ENCODE results near the gene TM7SF3.
"Not testable (repeated sequence)": the region's sequence is repeated elsewhere in the genome, so short reads cannot be mapped to it uniquely, and the experiment has no call there.

Gene TM7SF3

DNA sequence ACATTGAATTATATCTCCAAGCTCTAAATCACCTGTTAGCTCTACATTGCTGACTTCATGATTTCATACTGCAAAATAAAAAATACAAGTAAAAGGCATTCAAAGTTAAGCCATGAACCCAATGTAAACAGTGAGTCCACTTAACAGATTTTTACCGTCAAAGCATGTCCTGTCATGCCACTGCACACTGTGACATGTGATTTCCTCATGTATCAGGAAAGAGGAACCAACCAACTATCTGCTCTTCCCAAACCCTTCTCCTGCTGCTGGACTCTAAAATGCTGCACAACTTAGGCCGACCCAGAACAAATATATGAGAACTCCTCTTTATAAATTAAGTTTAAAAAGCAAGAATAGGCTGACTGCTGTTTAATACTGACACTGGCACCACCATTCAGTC is 37.5 kb downstream of the TM7SF3 start:
- no peak for DNase-seq

DNA sequence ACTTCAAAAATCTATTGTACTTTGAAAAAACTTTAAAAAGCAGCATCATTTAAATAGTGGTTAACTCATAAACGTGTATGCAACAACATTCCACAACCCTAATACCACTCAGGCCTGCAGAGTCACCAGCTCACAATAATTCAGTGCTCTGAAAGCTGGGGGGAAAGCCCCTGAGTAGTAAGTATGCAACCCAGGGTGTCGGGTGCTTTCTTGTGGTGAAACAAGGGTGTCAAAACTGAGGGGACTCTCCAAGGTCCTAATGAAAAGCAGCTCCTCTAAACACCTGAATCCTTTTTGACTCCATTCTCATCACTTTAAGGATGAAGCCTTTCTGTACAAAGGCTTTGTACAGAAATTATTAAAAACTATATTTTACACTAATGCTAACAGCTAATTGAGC is 42.2 kb downstream of the TM7SF3 start:
- peak; percentile 79 for DNase-seq

DNA sequence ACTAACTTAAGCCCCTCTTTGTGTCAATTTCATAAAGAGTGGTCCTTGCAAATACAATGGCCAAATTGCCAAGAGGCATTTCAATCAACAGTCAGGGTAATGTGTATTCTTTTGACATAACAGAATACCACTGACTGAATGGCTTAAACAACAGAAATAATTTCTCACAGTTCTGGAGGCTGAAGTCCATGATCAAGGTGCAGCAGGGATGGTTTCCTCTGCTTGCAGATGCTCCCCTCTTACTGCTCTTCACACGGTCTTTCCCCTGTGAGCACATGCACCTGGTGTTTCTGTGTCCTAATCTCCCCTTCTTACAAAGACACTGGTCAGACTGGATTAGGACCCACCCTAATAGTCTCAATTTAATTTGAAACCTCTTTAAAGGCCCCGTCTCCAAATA is 44.0 kb downstream of the TM7SF3 start:
- no peak for DNase-seq

DNA sequence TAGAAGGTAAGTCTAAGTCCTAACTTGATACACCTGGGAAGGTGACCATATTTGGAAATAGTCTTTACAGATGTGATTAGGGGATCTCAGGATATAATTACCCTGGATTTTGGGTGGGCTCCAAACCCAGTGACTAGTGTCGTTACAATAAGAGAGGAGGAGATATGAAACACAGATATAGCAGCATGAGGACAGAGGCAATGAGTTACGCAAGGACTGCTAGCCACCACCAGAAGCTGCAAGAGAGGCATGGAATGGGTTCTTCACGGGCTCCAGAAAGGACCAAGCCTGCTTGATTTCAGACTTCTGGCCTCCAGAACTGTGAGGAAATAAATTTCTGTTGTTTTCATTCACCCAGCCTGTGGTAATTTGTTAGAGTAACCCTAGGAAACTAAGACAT is 47.3 kb downstream of the TM7SF3 start:
- DNase-seq: no peak

DNA sequence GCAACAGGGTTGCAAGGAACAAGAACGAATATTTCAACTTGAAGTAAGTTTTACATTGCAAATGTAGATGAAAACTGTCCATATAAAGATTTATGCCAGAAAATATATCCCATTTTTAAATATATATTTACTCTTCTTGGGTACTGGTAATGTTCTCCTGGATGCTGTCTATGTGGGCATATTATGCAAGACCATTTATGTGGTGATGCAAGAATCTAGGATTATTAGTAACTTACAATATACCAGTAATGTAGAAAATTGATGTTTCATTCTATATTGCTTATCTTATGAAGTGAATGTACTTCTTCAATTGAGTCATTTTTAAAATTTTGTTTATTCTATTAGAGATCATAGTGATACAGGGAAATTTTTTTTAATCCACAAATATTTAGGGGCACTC is 50.8 kb downstream of the TM7SF3 start:
- no peak for DNase-seq

DNA sequence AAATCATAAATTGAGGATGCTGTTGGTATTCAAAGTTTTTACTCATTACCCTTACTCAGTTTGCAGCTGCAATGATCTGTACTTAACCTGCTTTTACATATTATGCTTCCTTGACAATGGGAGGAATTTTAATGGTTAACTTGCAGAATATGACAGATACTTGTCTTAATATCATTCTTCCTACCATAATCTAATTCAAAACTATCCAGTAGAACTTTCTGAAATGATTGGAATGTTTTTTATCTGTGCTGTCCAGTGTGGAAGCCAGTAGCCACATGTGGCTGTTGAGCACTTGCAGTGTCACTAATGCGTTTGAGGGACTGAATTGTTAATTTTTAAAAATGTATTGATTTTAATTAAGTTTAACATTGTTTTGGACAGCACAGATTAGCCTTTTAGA is 52.4 kb downstream of the TM7SF3 start:
- no peak for DNase-seq

DNA sequence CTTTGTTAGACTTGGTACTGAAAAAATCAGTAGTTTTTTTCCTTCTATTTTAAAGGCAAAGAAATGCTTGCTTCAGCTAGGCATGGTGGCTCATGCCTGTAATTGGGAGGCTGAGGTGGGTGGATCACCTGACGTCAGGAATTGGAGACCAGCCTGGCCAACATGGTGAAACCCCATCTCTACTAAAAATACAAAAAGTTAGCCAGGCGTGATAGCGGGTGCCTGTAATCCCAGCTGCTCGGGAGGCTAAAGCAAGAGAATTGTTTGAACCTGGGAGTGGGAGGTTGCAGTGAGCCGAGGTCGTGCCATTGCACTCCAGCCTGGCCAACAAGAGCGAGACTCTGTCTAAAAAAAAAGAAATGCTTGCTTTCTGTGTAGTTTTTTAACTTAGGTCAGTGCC is 52.8 kb downstream of the TM7SF3 start:
- DNase-seq: not testable (repeated sequence)

DNA sequence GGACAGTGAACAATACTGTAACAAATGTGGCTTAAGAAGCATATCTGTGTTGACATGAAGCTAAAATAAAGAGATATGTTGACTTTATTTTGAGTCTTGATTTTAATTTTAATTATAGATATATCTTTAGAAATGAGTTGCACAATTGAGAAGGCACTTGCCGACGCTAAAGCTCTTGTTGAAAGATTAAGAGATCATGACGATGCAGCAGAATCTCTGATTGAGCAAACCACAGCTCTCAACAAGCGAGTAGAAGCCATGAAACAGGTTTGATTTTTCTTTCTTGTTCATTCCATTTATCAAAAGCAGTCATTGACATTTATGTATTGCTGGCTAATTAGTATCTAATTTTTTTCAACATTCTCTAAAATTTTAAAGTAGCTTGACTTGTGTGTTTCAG is 60.2 kb downstream of the TM7SF3 start:
- DNase-seq: no peak

DNA sequence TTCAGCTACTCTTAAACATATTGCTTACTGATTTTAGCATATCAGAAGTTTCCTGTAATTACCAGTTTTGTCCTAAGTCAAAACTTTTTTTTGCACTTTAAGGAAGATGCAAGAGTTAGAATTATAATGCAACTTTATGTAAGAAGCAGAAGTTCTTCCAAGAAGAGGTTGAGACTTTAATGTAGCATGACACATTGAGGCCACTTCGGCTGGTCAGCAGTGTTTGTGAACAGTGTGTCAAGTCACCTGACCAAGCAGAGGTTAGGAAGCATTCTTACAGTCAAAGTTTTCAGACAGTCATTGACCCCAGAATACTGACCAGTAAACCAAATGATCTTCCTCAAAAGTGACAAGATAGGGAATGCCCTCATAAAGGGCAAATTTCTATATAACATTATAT is 60.7 kb downstream of the TM7SF3 start:
- DNase-seq: no peak

DNA sequence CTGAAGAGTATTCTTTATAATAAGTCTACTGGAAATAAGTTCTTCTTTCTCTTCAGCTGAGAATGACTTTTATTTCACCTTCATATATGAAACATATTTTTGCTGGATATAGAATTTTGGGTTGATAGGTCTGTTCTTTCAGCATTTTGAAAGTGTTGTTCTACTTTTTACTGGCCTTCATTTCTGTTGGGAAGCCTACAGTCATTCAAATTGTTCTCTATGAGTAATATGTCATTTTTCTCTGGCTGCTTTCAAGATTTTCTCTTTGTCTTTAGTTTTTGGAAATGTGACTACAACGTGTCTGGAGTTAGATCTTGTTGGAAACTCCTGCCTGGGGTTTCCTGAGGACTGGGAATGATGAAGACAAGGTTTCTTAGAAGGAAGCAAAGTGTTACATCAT is 65.9 kb downstream of the TM7SF3 start:
- no peak for DNase-seq

DNA sequence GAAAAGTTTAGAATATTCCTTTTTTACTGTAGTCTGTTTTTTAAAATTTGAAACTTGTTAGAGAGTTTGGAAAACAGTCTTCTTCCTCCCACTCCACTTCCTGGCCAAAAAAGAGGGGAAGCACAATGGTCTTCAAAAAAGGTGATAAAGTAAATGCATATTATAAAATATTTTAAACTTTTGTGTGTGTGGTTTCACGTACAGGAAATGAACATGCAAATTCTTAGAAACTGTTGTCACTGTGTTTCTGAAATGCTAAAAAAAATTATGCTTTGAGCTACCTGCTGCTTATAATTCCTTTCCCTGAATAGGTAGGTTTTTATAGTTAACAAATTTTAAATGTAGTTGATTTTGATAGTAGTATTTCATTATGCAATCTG is 73.0 kb downstream of the TM7SF3 start:
- DNase-seq: peak; percentile 50

DNA sequence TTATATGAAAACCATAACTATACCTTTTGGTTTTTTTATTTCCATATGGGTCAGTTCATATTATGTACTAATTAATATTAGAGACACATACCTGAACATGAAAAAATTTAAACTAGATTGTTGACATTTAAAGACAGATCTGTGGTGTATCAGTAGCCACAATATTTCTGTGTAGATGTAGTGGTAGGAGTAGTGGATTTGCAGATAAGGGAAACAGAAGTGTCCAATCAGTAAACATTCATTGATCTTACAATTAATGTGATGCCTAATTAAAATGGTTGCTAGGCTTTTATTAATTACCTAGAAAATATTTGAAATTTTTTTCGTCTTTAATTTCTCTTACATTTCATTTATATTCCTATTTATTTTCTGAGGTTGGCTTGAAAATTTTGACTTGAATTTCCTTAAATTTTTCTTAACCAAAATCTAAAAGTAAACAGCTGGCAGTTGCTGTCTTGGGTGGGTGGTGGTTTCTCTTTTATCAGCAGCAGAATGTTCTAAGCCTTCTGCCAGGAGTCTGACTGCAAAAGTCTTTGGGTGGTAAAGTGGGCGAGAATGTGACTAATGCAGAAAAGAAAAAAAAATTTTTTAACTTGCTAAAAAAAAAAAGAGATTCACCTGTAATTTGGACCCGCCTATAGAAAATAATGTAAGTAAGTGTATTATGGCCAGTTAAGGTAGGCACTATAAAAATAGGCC is 73.5 kb downstream of the TM7SF3 start:
- DNase-seq: peak; percentile 53

DNA sequence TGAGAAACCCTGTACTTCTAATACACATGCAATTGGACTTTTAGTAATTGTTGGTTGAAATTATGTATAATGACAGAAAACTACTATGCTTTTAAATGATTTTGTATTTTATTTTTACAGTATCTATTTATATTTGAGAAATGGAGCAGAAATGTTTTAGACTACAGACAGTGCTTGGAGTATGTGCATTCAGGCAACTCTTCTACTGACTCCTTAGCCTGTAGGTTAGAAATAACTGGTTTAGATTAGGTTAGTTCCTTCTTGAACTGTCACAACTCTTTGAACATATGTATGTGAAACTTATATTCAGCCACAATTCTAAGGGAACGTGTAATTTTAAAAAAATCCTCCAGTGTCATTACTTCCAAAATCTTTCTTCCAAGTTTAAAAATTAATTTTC is 74.2 kb downstream of the TM7SF3 start:
- DNase-seq: peak; percentile 19

DNA sequence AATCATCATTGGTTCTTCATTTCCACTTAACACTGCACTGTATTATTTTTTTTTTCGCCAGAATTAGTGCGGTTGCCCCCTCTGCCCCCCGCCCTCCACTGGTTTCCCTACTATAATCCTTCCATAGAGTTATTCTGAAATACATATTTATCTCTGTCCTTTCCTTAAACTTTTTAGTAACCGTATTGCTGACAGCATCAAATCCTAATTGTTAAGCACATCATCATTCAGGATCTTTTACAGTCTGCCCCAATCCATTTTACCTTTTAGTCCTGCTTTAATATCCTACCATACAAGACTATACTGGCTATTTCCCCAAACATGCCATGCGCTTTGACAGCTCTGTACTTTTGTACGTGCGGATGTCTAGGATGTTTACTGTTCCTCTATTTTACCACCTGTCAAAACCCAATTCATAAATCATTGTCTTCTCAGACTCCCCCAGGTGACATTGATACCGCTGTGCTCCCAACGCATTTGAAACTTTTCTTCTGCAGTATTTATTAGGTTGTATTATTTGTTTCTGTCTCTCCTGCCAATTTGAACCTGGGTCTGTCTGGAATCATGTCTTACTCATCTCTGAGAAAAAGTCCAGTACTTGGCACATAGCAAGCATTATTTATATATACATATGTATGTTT is 74.9 kb downstream of the TM7SF3 start:
- DNase-seq: peak; percentile 29

DNA sequence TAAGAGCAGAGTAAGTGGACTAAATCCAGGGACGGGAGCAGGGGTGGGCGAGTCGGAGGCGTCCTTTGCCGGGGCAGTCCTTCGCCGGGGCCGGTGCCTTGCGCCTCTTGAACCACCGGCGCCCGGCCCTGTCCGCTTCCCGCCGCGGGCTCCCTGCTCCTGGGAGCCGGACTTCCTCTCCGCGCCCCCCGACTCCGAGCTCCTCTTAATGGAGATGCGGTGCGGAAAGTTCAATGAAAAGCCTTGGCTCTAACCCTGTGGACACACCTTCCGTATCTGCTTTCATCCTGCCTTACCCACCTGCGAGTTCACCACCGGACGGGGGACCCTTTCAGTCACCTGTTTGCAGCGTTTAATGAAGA is 75.5 kb downstream of the TM7SF3 start:
- peak; percentile 37 for DNase-seq

DNA sequence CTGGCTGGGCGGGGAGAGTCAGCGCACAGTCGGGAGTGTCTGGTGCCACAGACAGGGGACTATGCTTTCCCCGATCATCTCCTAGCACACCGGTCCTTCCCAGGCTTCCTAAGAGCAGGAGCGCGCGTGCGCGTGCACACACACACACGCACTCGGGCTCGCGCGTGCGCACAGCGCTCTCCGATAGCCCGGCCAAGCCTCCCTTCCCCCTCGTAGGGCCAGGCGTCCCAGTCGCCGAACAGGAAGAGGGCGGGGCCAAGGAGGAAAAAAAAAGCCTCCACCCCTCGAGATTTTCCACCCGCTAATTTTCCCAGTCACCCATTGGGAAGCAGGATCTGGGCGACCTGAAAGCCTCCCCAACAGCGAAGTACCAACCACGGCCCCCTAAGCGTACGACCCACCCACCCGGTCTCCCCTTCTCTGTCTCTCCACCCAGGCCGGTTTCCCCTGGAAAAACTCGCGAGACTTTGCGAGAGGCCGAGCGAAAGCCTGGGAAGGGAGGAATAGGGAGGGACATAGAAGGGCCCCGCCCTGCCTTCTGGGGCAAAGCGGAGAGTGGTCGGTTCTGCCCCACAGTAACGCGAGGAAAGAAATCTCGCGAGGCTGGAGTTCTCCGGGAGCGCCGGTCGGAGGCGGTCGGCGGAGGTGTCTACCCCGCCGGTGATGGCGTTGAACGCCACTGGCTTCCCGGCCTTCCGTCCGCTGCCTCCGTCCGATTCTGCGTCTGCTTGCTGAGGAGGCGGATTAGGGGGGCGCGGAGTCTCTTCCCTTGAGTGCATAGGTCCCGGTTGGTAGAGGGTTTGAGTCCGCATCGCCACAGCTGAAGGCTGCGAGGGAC is 76.1 kb downstream of the TM7SF3 start, which contains the start of the genes FGFR1OP2 and INTS13:
Gene FGFR1OP2, plus strand, starts transcription at position 608 of the 838 bp plus-strand sequence. CDS start 15,689 bp downstream, outside the sequence.
Gene INTS13, minus strand, starts transcription at position 119 of the 838 bp plus-strand sequence. CDS start 1,178 bp downstream, outside the sequence.
- DNase-seq: peak; percentile 98

DNA sequence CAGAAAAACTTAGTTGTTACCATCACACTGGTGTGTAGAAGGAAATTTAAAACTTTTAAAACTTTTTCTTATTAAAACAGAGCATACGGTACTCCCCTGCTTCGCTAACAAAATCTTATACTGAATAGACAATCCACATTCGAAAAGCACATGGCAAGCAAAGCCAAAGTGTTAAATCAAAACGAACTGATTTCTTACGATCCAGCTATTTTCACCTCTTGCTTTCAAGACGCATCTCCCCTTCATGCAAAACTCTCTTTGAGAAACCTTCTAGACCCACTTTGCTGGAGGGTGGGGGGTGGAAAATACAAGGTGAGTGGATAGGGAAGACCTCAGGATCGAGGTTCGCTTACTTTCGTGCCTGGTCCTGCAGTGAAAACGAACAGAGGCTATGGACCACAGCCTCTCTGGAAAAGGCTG is 76.7 kb downstream of the TM7SF3 start:
- no peak for DNase-seq

DNA sequence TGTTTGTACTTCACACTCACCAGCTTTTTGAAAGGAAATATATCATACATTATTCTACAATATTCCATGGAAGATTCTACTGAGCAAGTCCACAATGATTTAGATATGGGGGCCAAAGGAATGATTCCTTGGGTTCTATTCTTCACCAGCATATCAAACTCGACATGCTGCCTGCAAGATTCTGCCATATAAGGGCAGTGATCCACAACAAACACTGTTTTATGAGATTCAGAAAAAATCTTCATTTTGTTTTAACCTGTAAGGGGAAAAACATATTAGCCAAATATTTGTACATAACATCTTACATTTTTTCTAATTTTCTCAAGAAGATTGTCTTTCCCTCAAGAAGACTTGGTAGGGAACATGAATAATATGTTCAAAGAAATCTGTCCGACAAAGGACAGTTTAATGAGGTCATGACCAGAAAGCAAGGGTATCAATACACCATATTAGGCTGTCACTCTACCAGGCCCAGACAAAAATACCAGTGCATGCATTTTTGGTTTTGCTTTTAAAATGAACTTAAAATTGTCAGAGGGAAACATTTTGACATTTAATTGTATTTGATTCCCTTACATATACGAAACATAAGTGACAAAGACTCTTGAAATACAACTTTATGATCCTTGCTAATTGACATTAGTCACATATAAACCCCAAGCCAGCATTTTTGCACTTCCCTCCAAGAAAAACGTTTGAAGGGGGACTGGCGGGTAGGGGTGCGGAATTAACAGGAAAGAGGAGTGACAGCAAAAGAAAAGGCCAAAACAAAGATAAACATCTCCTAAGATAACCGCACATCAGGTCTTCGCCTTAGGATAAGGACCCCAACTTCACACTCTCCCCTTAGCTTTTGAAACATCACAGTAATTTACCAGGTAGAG is 77.4 kb downstream of the TM7SF3 start:
- DNase-seq: peak; percentile 39

DNA sequence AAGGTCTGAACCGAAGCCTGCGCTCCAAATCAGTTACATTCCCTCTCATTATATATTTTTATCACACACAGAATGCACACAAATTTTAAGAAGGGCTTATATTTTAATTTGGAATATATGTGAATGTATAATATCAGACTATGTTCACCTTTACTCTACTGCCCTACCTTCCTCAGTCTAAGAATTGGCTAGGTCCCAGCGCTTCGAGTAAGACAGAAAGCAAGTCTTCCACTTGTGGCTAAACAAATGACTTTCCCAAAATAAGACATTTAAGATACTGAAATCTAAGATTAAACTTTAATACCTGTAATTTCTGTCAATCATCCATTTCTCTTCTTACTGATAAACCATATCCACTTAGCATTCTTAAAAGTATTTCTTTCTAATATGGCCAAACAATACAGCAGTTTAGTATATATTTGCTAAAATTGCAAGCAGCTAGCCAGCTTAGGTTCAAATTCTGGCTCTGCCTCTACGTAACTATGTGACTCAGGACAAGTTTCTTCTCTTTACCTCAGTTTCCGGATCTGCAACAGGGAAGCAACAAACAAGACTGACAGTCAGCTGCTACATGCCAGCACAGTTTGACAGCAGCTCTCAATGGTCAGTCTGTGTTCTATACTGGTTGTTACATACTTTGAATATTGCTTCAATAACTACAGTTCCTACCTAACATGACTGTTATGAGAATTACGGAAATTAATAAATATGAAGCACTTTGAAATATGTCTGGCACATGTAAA is 78.4 kb downstream of the TM7SF3 start:
- peak; percentile 43 for DNase-seq

DNA sequence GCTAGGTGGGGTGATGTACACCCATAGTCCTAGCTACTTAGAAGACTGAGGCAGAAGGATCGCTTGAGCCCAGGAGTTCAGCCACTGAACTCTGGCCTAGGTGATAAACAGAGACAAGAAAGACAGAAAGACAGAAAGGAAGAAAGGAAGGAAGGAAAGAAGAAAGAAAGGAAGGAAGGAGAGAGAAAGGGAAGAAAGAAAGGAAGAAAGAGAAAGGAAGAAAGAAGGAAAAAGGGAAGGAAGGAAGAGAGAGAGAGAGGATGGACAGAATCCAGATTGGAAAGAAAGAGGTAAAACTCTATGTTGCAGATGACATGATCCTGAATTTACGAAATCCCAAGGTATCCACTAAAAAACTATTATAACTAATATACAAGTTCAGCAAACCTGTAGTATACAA is 84.6 kb downstream of the TM7SF3 start:
- DNase-seq: no peak

DNA sequence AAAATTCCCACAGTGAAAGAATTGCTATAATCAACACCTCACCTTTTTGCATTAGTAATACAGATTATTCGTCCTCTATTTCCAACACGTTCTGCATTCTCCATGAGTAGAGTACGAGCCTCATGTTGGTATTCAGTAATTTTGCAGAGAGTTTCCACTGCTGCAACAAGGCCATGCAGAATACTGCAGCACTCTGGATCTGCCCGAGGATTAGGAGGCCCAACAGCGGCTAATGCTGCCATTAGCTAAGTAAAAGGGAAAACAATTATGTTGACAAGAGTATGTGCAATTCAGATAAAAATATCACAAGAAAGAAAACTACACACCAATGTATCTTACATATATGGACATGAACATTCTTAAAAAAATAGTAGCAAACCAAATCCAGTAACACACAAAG is 85.5 kb downstream of the TM7SF3 start:
- no peak for DNase-seq

Data from CD4-positive, alpha-beta T cell treated with Interleukin-17A for 1 hour (primary cell).